Fibroblast of villous mesenchyme (primary cell): ENCODE results near the gene RGSL1. TPM values are rescaled to one million over a fixed set of nuclear protein-coding genes. Genes with fewer than 3 reads are reported as not detected.

Experiments used
- DNase-seq: peaks from one replicate; pipeline ENCODE4 v3.0.0-alpha.2; 2010; ENCODE audit warnings: low read depth
- H3K4me3 ChIP-seq: 2 replicates; pipeline ENCODE4 v1.5.1; 2011; ENCODE audit warnings: low read depth, mild to moderate bottlenecking, low read length
- CTCF ChIP-seq: IDR thresholded peaks from 2 replicates; pipeline ENCODE4 v1.5.1; 2012; ENCODE audit warnings: low read depth, mild to moderate bottlenecking, low read length; ENCODE audit not compliant: insufficient read depth
- small RNA-seq: library from RNA; depleted of rRNA; stranded (forward); fragments of <200 nt; gene quantifications from one replicate; pipeline ENCODE3, GENCODE V24; 2012
- total RNA-seq: library from RNA; depleted of rRNA; stranded (reverse); fragments of >200 nt; gene quantifications from 2 replicates; pipeline ENCODE4 v1.2.3, GENCODE V29; 2012

The RGSL1 gene
- total RNA-seq, 1 donor: not detected

GRCh38 chr1:182607566-182607965, 157.6 kb downstream of the RGSL1 start:
- no peak for DNase-seq
- no peak for TF ChIP-seq CTCF
- no peak overlapping the region for H3K4me3 ChIP-seq

- TF ChIP-seq CTCF: no peak
- no peak overlapping the region for H3K4me3 ChIP-seq
- no peak for DNase-seq
These were observed 158.3 kb downstream of the RGSL1 start for GRCh38 chr1:182608236-182608635.

- H3K4me3 ChIP-seq: no peak overlapping the region
- TF ChIP-seq CTCF: no peak
- peak; percentile 47 for DNase-seq
These were observed 159.1 kb downstream of the RGSL1 start for GRCh38 chr1:182608845-182609610.

Small RNAs within 50 kb of the gene (small RNA-seq; reads per million reads assigned to genes)
- gene RF00017: not detected

Other genes starting within 250 kb of the RGSL1 start
- gene GLUL, start 58.4 kb upstream of the RGSL1 start, total RNA-seq: 321 and 350 TPM in 2 replicates
- not detected in 2 replicates for gene TEDDM1, start 49.5 kb upstream of the RGSL1 start, total RNA-seq
- gene RNASEL, start 139.1 kb downstream of the RGSL1 start, total RNA-seq: 4.5 and 9.1 TPM in 2 replicates
- 0.32 and 1.3 TPM in 2 replicates for gene RGS16, start 154.2 kb downstream of the RGSL1 start, total RNA-seq
- gene RGS8, start 234.4 kb downstream of the RGSL1 start, total RNA-seq: not detected in 2 replicates